Measurements from ENCODE around the gene CHST8.

The CHST8 gene

GRCh38 chr19:33667141-33667650, 45.4 kb downstream of the CHST8 start:
- no peaks in the 10 kb centered on the region for H3K27me3 ChIP-seq (ENCODE audit: control insufficient read depth, low read length)

GRCh38 chr19:33667881-33668280, 46.1 kb downstream of the CHST8 start:
- no peaks in the 10 kb centered on the region for H3F3A ChIP-seq (ENCODE audit: control insufficient read depth, insufficient read depth)
- no peaks in the 10 kb centered on the region for H3K36me3 ChIP-seq (ENCODE audit: control insufficient read depth, low read length)
- no peaks in the 10 kb centered on the region for H4K20me1 ChIP-seq (ENCODE audit: control insufficient read depth, insufficient read depth, low read depth, low read length)
- no peaks in the 10 kb centered on the region for H3K27me3 ChIP-seq (ENCODE audit: control insufficient read depth, low read length)
- H3K79me2 ChIP-seq (ENCODE audit: control insufficient read depth, low read length), result no peaks in the 10 kb centered on the region
- no peaks in the 10 kb centered on the region for H3K9me2 ChIP-seq (replicated peaks; ENCODE audit: control insufficient read depth, low read length)
- no peak overlapping the region for H3K4me3 ChIP-seq (ENCODE audit: low read length)
- TF ChIP-seq EZH2phosphoT487 (IDR thresholded peaks at IDR 0.05; ENCODE audit: borderline replicate concordance, low read length) (no peak), CTCF (IDR thresholded peaks at IDR 0.05; ENCODE audit: low read depth, low read length, poor library complexity, severe bottlenecking) (no peak)
- H3K4me2 ChIP-seq (ENCODE audit: low read length), result no peak overlapping the region
- H3K27ac ChIP-seq (ENCODE audit: low read depth, low read length), result no peak overlapping the region
- no peaks in the 10 kb centered on the region for H3K4me1 ChIP-seq (ENCODE audit: control insufficient read depth, low read length)
- no peaks in the 10 kb centered on the region for H3K9me3 ChIP-seq (ENCODE audit: control insufficient read depth, insufficient read depth, low read length)

More at GRCh38 chr19:33667141-33667650, 45.4 kb downstream of the CHST8 start:
- Histone ChIP-seq H3K4me1 (ENCODE audit: control insufficient read depth, low read length) (no peaks in the 10 kb centered on the region), H3K27ac (ENCODE audit: low read depth, low read length) (no peak overlapping the region), H3K9me3 (ENCODE audit: control insufficient read depth, insufficient read depth, low read length) (no peaks in the 10 kb centered on the region), H3K4me2 (ENCODE audit: low read length) (no peak overlapping the region), H3K79me2 (ENCODE audit: control insufficient read depth, low read length) (no peaks in the 10 kb centered on the region), H3K36me3 (ENCODE audit: control insufficient read depth, low read length) (no peaks in the 10 kb centered on the region), H3F3A (ENCODE audit: control insufficient read depth, insufficient read depth) (no peaks in the 10 kb centered on the region), H3K9me2 (replicated peaks; ENCODE audit: control insufficient read depth, low read length) (no peaks in the 10 kb centered on the region), H4K20me1 (ENCODE audit: control insufficient read depth, insufficient read depth, low read depth, low read length) (no peaks in the 10 kb centered on the region), H3K4me3 (ENCODE audit: low read length) (no peak overlapping the region)
- no peak for TF ChIP-seq CTCF (IDR thresholded peaks at IDR 0.05; ENCODE audit: low read depth, low read length, poor library complexity, severe bottlenecking)
- no peak for TF ChIP-seq EZH2phosphoT487 (IDR thresholded peaks at IDR 0.05; ENCODE audit: borderline replicate concordance, low read length)

GRCh38 chr19:33668968-33669367, 47.2 kb downstream of the CHST8 start:
- no peak overlapping the region for H3K27ac ChIP-seq (ENCODE audit: low read depth, low read length)
- H3K9me3 ChIP-seq (ENCODE audit: control insufficient read depth, insufficient read depth, low read length), result no peaks in the 10 kb centered on the region
- H3F3A ChIP-seq (ENCODE audit: control insufficient read depth, insufficient read depth), result no peaks in the 10 kb centered on the region
- no peaks in the 10 kb centered on the region for H3K9me2 ChIP-seq (replicated peaks; ENCODE audit: control insufficient read depth, low read length)
- no peaks in the 10 kb centered on the region for H3K79me2 ChIP-seq (ENCODE audit: control insufficient read depth, low read length)
- no peak overlapping the region for H3K4me2 ChIP-seq (ENCODE audit: low read length)
- TF ChIP-seq CTCF (IDR thresholded peaks at IDR 0.05; ENCODE audit: low read depth, low read length, poor library complexity, severe bottlenecking), result no peak
- TF ChIP-seq EZH2phosphoT487 (IDR thresholded peaks at IDR 0.05; ENCODE audit: borderline replicate concordance, low read length), result no peak
- H3K27me3 ChIP-seq (ENCODE audit: control insufficient read depth, low read length), result no peaks in the 10 kb centered on the region
- no peaks in the 10 kb centered on the region for H3K4me1 ChIP-seq (ENCODE audit: control insufficient read depth, low read length)
- no peaks in the 10 kb centered on the region for H3K36me3 ChIP-seq (ENCODE audit: control insufficient read depth, low read length)
- no peak overlapping the region for H3K4me3 ChIP-seq (ENCODE audit: low read length)
- no peaks in the 10 kb centered on the region for H4K20me1 ChIP-seq (ENCODE audit: control insufficient read depth, insufficient read depth, low read depth, low read length)

Data from DOHH2 (cell line).